WTC11 (cell line): ENCODE results near the gene VSNL1. TPM values are rescaled to one million over a fixed set of nuclear protein-coding genes. Genes with fewer than 3 reads are reported as not detected.

ENCODE experiments used
- ATAC-seq: fragments of 200-7000 bp; cut with Tn5 transposase; 2 replicates; pipeline ENCODE4 v1.10.0; 2021; ENCODE audit warnings: mild to moderate bottlenecking, moderate library complexity
- CTCF ChIA-PET: fragments of 300-600 bp; sonication (Branson Sonifier 250); formaldehyde crosslinking; loops from one replicate; lab custom pipeline; 2021; ENCODE audit warnings: antibody characterized with exemption; lab: Charles Lee
- POLR2A ChIA-PET: fragments of 350-600 bp; sonication (Branson Sonifier 250); formaldehyde crosslinking; loops from one replicate; lab custom pipeline; 2021; ENCODE audit warnings: antibody characterized with exemption; lab: Charles Lee
- DNase-seq: peaks from one replicate; pipeline ENCODE4 v3.0.0; 2021; ENCODE audit warnings: low spot score
- H3K27ac Mint-ChIP-seq: 2 replicates; pipeline ENCODE4 v1.8.0; 2021; ENCODE audit warnings: mixed read lengths
- H3K27me3 Mint-ChIP-seq: 2 replicates; pipeline ENCODE4 v1.8.0; 2021; ENCODE audit warnings: low read depth, mild to moderate bottlenecking, moderate library complexity, mixed read lengths
- H3K36me3 Mint-ChIP-seq: 2 replicates; pipeline ENCODE4 v1.8.0; 2021; ENCODE audit warnings: mixed read lengths
- H3K4me1 Mint-ChIP-seq: 2 replicates; pipeline ENCODE4 v1.8.0; 2022; ENCODE audit warnings: mixed read lengths
- H3K4me3 Mint-ChIP-seq: 2 replicates; pipeline ENCODE4 v1.8.0; 2021; ENCODE audit warnings: mild to moderate bottlenecking, moderate library complexity, mixed read lengths
- H3K9me3 Mint-ChIP-seq: 2 replicates; pipeline ENCODE4 v1.8.0; 2021; ENCODE audit warnings: mixed read lengths
- ATF1 ChIP-seq: sonication (generic); formaldehyde crosslinking; IDR thresholded peaks from 2 replicates; pipeline ENCODE4 v1.8.1; 2023; ENCODE audit warnings: mild to moderate bottlenecking, moderate library complexity, missing genetic modification reagents
- CTCF ChIP-seq: fragments of 200-600 bp; IDR thresholded peaks from 2 replicates; pipeline ENCODE4 v1.8.0; 2022; ENCODE audit warnings: antibody characterized with exemption
- ELF4 ChIP-seq: sonication (generic); formaldehyde crosslinking; IDR thresholded peaks from 2 replicates; pipeline ENCODE4 v1.8.1; 2022; ENCODE audit warnings: low read depth, mild to moderate bottlenecking, moderate library complexity, missing genetic modification reagents
- ERG ChIP-seq: fragments of 250-450 bp; sonication (Bioruptor Pico); IDR thresholded peaks from 2 replicates; pipeline ENCODE4 v1.8.0; 2021; ENCODE audit warnings: mild to moderate bottlenecking
- ETV6 ChIP-seq: sonication (generic); formaldehyde crosslinking; IDR thresholded peaks from 2 replicates; pipeline ENCODE4 v1.8.1; 2022; ENCODE audit warnings: mild to moderate bottlenecking, missing genetic modification reagents
- FOXK1 ChIP-seq: sonication (generic); formaldehyde crosslinking; IDR thresholded peaks from 2 replicates; pipeline ENCODE4 v1.8.0; 2022; ENCODE audit warnings: mild to moderate bottlenecking, moderate library complexity, missing genetic modification reagents
- GTF2I ChIP-seq: fragments of 250-450 bp; sonication (Bioruptor Pico); conservative IDR thresholded peaks from 2 replicates; pipeline ENCODE4 v1.4.0; 2021; ENCODE audit warnings: mild to moderate bottlenecking
- HMGA2 ChIP-seq: fragments of 250-450 bp; sonication (Bioruptor Pico); IDR thresholded peaks from 2 replicates; pipeline ENCODE4 v1.4.0; 2021; ENCODE audit warnings: mild to moderate bottlenecking, moderate library complexity
- IRF1 ChIP-seq: sonication (generic); formaldehyde crosslinking; IDR thresholded peaks from 2 replicates; pipeline ENCODE4 v1.8.0; 2023; ENCODE audit warnings: missing genetic modification reagents
- JAZF1 ChIP-seq: fragments of 250-450 bp; sonication (Bioruptor Pico); IDR thresholded peaks from 2 replicates; pipeline ENCODE4 v1.9.0; 2021; ENCODE audit warnings: moderate library complexity, mild to moderate bottlenecking, inconsistent platforms
- JUN ChIP-seq: sonication (generic); formaldehyde crosslinking; IDR thresholded peaks from 2 replicates; pipeline ENCODE4 v1.8.0; 2023; ENCODE audit warnings: mild to moderate bottlenecking, missing genetic modification reagents
- MLX ChIP-seq: sonication (generic); formaldehyde crosslinking; IDR thresholded peaks from 2 replicates; pipeline ENCODE4 v1.8.1; 2023; ENCODE audit warnings: mild to moderate bottlenecking, missing genetic modification reagents, moderate library complexity
- MXD4 ChIP-seq: fragments of 250-450 bp; sonication (Bioruptor Pico); IDR thresholded peaks from 2 replicates; pipeline ENCODE4 v1.8.0; 2021; ENCODE audit warnings: mild to moderate bottlenecking, moderate library complexity, borderline replicate concordance
- MYBL2 ChIP-seq: sonication (generic); formaldehyde crosslinking; IDR thresholded peaks from 2 replicates; pipeline ENCODE4 v1.8.1; 2023; ENCODE audit warnings: mild to moderate bottlenecking, moderate library complexity, missing genetic modification reagents
- NFATC4 ChIP-seq: fragments of 250-450 bp; sonication (Bioruptor Pico); IDR thresholded peaks from 2 replicates; pipeline ENCODE4 v1.9.0; 2021; ENCODE audit warnings: mild to moderate bottlenecking
- SP1 ChIP-seq: sonication (generic); formaldehyde crosslinking; conservative IDR thresholded peaks from 2 replicates; pipeline ENCODE4 v1.8.1; 2022; ENCODE audit warnings: missing genetic modification reagents
- TEAD4 ChIP-seq: sonication (generic); formaldehyde crosslinking; IDR thresholded peaks from 2 replicates; pipeline ENCODE4 v1.8.0; 2022; ENCODE audit warnings: mild to moderate bottlenecking, missing genetic modification reagents
- ZBTB43 ChIP-seq: sonication (generic); formaldehyde crosslinking; IDR thresholded peaks from 2 replicates; pipeline ENCODE4 v1.8.1; 2023; ENCODE audit warnings: mild to moderate bottlenecking, missing genetic modification reagents
- ZNF121 ChIP-seq: sonication (generic); formaldehyde crosslinking; IDR thresholded peaks from 2 replicates; pipeline ENCODE4 v1.8.0; 2023; ENCODE audit warnings: missing genetic modification reagents
- ZNF219 ChIP-seq: sonication (generic); formaldehyde crosslinking; IDR thresholded peaks from 2 replicates; pipeline ENCODE4 v1.8.0; 2023; ENCODE audit warnings: missing genetic modification reagents, mild to moderate bottlenecking, borderline replicate concordance
- ZNF263 ChIP-seq: sonication (generic); formaldehyde crosslinking; IDR thresholded peaks from 2 replicates; pipeline ENCODE4 v1.8.1; 2022; ENCODE audit warnings: low read depth, mild to moderate bottlenecking, moderate library complexity, missing genetic modification reagents
- ZNF396 ChIP-seq: fragments of 250-450 bp; sonication (Bioruptor Pico); IDR thresholded peaks from 2 replicates; pipeline ENCODE4 v1.8.0; 2021; ENCODE audit warnings: mild to moderate bottlenecking, moderate library complexity, borderline replicate concordance
- ZNF416 ChIP-seq: fragments of 250-450 bp; sonication (Bioruptor Pico); IDR thresholded peaks from 2 replicates; pipeline ENCODE4 v1.9.0; 2021; ENCODE audit warnings: mild to moderate bottlenecking, inconsistent platforms
- ZNF671 ChIP-seq: fragments of 250-450 bp; sonication (Bioruptor Pico); IDR thresholded peaks from 2 replicates; pipeline ENCODE4 v1.8.0; 2021; ENCODE audit warnings: mild to moderate bottlenecking
- total RNA-seq: library from RNA; stranded (reverse); gene quantifications from 3 replicates; pipeline ENCODE4 v1.2.3, GENCODE V29; 2021
- TF ChIP-seq, protein P1 (sequence below): fragments of 250-450 bp; sonication (Bioruptor Pico); IDR thresholded peaks from 2 replicates; pipeline ENCODE4 v1.9.0; 2021; ENCODE audit warnings: moderate library complexity, mild to moderate bottlenecking, inconsistent platforms, borderline replicate concordance
- TF ChIP-seq, protein P2 (sequence below): fragments of 250-450 bp; sonication (Bioruptor Pico); IDR thresholded peaks from 2 replicates; pipeline ENCODE4 v1.9.0; 2021; ENCODE audit warnings: mild to moderate bottlenecking
- TF ChIP-seq, protein P3 (sequence below): sonication (generic); formaldehyde crosslinking; IDR thresholded peaks from 2 replicates; pipeline ENCODE4 v1.8.1; 2022; ENCODE audit warnings: mild to moderate bottlenecking, missing genetic modification reagents, moderate library complexity, borderline replicate concordance
- TF ChIP-seq, protein P4 (sequence below): sonication (generic); formaldehyde crosslinking; IDR thresholded peaks from 2 replicates; pipeline ENCODE4 v1.8.0; 2022; ENCODE audit warnings: mild to moderate bottlenecking, missing genetic modification reagents

The VSNL1 gene
- total RNA-seq, 1 experiment from 2014 or later, result 78.4 TPM

- no peak overlapping the region for H3K4me3 Mint-ChIP-seq
- peaks cover 10% of the 10 kb centered on the region for H3K9me3 Mint-ChIP-seq
- H3K4me1 Mint-ChIP-seq, result peaks cover 77% of the 10 kb centered on the region
- POLR2A ChIA-PET, result interaction anchor here (1.0 kb wide), 1 partner anchor 44 kb away, joined by 3 read pairs; the partner anchor contains the start of gene VSNL1
- no peak overlapping the region for H3K27ac Mint-ChIP-seq
- H3K27me3 Mint-ChIP-seq, result no peaks in the 10 kb centered on the region
- ATAC-seq, result no peak
- TF ChIP-seq MYBL2 (CRISPR knock-in tag), result no peak
- TF ChIP-seq, protein P1, sequence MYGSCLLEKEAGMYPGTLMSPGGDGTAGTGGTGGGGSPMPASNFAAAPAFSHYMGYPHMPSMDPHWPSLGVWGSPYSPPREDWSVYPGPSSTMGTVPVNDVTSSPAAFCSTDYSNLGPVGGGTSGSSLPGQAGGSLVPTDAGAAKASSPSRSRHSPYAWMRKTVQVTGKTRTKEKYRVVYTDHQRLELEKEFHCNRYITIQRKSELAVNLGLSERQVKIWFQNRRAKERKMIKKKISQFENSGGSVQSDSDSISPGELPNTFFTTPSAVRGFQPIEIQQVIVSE, result no peak
- TF ChIP-seq FOXK1, result no peak
- no peak for TF ChIP-seq ELF4 (CRISPR knock-in tag)
- TF ChIP-seq HMGA2 (CRISPR knock-in tag), result no peak
- no peak for TF ChIP-seq SP1
- TF ChIP-seq GTF2I (CRISPR knock-in tag), result no peak
- no peak for TF ChIP-seq JUN
- TF ChIP-seq ERG (CRISPR knock-in tag), result no peak
- no peak for TF ChIP-seq ZNF396 (CRISPR knock-in tag)
- TF ChIP-seq, protein P2, sequence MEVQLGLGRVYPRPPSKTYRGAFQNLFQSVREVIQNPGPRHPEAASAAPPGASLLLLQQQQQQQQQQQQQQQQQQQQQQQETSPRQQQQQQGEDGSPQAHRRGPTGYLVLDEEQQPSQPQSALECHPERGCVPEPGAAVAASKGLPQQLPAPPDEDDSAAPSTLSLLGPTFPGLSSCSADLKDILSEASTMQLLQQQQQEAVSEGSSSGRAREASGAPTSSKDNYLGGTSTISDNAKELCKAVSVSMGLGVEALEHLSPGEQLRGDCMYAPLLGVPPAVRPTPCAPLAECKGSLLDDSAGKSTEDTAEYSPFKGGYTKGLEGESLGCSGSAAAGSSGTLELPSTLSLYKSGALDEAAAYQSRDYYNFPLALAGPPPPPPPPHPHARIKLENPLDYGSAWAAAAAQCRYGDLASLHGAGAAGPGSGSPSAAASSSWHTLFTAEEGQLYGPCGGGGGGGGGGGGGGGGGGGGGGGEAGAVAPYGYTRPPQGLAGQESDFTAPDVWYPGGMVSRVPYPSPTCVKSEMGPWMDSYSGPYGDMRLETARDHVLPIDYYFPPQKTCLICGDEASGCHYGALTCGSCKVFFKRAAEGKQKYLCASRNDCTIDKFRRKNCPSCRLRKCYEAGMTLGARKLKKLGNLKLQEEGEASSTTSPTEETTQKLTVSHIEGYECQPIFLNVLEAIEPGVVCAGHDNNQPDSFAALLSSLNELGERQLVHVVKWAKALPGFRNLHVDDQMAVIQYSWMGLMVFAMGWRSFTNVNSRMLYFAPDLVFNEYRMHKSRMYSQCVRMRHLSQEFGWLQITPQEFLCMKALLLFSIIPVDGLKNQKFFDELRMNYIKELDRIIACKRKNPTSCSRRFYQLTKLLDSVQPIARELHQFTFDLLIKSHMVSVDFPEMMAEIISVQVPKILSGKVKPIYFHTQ (CRISPR knock-in tag), result no peak
- TF ChIP-seq ZNF416, result no peak
- no peak for TF ChIP-seq NFATC4 (CRISPR knock-in tag)
- TF ChIP-seq TEAD4 (CRISPR knock-in tag), result no peak
- TF ChIP-seq ZNF671 (CRISPR knock-in tag), result no peak
- no peak for TF ChIP-seq ZNF121 (CRISPR knock-in tag)
- TF ChIP-seq, protein P3, sequence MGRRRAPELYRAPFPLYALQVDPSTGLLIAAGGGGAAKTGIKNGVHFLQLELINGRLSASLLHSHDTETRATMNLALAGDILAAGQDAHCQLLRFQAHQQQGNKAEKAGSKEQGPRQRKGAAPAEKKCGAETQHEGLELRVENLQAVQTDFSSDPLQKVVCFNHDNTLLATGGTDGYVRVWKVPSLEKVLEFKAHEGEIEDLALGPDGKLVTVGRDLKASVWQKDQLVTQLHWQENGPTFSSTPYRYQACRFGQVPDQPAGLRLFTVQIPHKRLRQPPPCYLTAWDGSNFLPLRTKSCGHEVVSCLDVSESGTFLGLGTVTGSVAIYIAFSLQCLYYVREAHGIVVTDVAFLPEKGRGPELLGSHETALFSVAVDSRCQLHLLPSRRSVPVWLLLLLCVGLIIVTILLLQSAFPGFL (CRISPR knock-in tag), result no peak
- peaks cover 16% of the 10 kb centered on the region for H3K36me3 Mint-ChIP-seq
- CTCF ChIA-PET, result no interaction called here
- no peak for DNase-seq
These were observed 44.2 kb downstream of the VSNL1 start for GRCh38 chr2:17584689-17585088.

- Mint-ChIP-seq H3K4me1 (peaks cover 80% of the 10 kb centered on the region), H3K4me3 (no peak overlapping the region), H3K36me3 (peaks cover 5% of the 10 kb centered on the region), H3K9me3 (peaks cover under 1% of the 10 kb centered on the region), H3K27me3 (no peaks in the 10 kb centered on the region), H3K27ac (peak overlapping the region; percentile 32; the same call in 1 of the 2 replicates)
- ATAC-seq (peak; percentile 37), DNase-seq (no peak)
- ChIA-PET POLR2A (no interaction called here), CTCF (interaction anchor here (0.5 kb wide), 1 partner anchor 166 kb away, joined by 5 read pairs; the partner anchor contains the start of genes GEN1 and SMC6)
- TF ChIP-seq ZNF219 (CRISPR knock-in tag) (no peak), ZBTB43 (no peak), ETV6 (CRISPR knock-in tag) (no peak), CTCF (no peak), IRF1 (CRISPR knock-in tag) (no peak), JAZF1 (CRISPR knock-in tag) (no peak), MLX (CRISPR knock-in tag) (no peak), ATF1 (CRISPR knock-in tag) (no peak), MXD4 (CRISPR knock-in tag) (no peak), ZNF263 (CRISPR knock-in tag) (no peak)
- TF ChIP-seq, protein P4, sequence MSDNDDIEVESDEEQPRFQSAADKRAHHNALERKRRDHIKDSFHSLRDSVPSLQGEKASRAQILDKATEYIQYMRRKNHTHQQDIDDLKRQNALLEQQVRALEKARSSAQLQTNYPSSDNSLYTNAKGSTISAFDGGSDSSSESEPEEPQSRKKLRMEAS (CRISPR knock-in tag), result no peak
These were observed 47.0 kb downstream of the VSNL1 start for GRCh38 chr2:17587469-17587868.
